Endothelial cell of umbilical vein (primary cell): ENCODE data around the gene RASA1. TPM values are rescaled to one million over a fixed set of nuclear protein-coding genes. Genes with fewer than 3 reads are reported as not detected.

Experiments used
- BruUV-seq: library from RNA; stranded (reverse); fragments of 400-500 nt; replicated peaks from 2 replicates; lab custom pipeline; 2021; lab: Mats Ljungman, UMichigan
- CTCF ChIA-PET: fragments of 300-600, 350-600 bp; sonication (Branson Sonifier 250); formaldehyde crosslinking; loops from one replicate; lab custom pipeline; 2021; ENCODE audit warnings: antibody characterized with exemption, inconsistent platforms; lab: Charles Lee
- POLR2A ChIA-PET: fragments of 300-600, 350-600 bp; sonication (Branson Sonifier 250); formaldehyde crosslinking; loops from one replicate; lab custom pipeline; 2021; ENCODE audit warnings: antibody characterized with exemption, inconsistent platforms; lab: Charles Lee
- DNase-seq: peaks from one replicate; pipeline ENCODE4 v3.0.0-alpha.2; 2011; ENCODE audit warnings: low read depth, low spot score
- FAIRE-seq: peaks from 2 replicates; lab custom pipeline; 2011; peaks lifted over from hg19 to GRCh38; lab: Jason Lieb, UNC
- H2AFZ ChIP-seq: 2 replicates; pipeline ENCODE4 v1.6.0; 2012; ENCODE audit warnings: low read depth, low read length, control low read depth, inconsistent platforms
- H3K27ac ChIP-seq: 2 replicates; pipeline ENCODE4 v1.5.1; 2011; ENCODE audit warnings: low read depth, mild to moderate bottlenecking, control low read depth, low read length, moderate library complexity; ENCODE audit not compliant: insufficient read depth
- H3K27me3 ChIP-seq, 2 experiments: 2 replicates each; pipeline versions ENCODE4 v1.6.0 to v1.6.1; 2011; ENCODE audit warnings: low read length in 2 of 2, mixed read lengths in 1 of 2; ENCODE audit not compliant: control insufficient read depth in 2 of 2, insufficient read depth in 2 of 2
- H3K36me3 ChIP-seq, 2 experiments: 2 replicates in 1 of 2; 3 replicates in 1 of 2; pipeline ENCODE4 v1.5.1; 2011; ENCODE audit warnings: low read length in 2 of 2, mild to moderate bottlenecking in 1 of 2, moderate library complexity in 1 of 2; ENCODE audit not compliant: control insufficient read depth in 2 of 2, insufficient read depth in 2 of 2; ENCODE audit errors: extremely low read depth in 1 of 2
- H3K4me1 ChIP-seq: 3 replicates; pipeline ENCODE4 v1.5.1; 2011; ENCODE audit warnings: mild to moderate bottlenecking, low read length; ENCODE audit not compliant: control insufficient read depth, insufficient read depth; ENCODE audit errors: extremely low read depth
- H3K4me2 ChIP-seq: 2 replicates; pipeline ENCODE4 v1.6.1; 2011; ENCODE audit warnings: low read length, control low read depth, mixed read lengths; ENCODE audit not compliant: insufficient read depth
- H3K4me3 ChIP-seq, 3 experiments: fragments of 200-600 bp in 1 of 3; sonication (generic), shearing (Covaris generic) in 1 of 3; replicated peaks in 1 of 3; 2 replicates each; pipeline ENCODE4 v1.5.1; 2011 to 2016; ENCODE audit warnings: control low read depth in 3 of 3, low read length in 3 of 3, mild to moderate bottlenecking in 2 of 3, inconsistent platforms in 1 of 3, low read depth in 1 of 3, moderate library complexity in 1 of 3; ENCODE audit not compliant: insufficient read depth in 1 of 3
- H3K79me2 ChIP-seq: 2 replicates; pipeline ENCODE4 v1.6.0; 2012; ENCODE audit warnings: low read length, inconsistent platforms; ENCODE audit not compliant: control insufficient read depth, insufficient read depth
- H3K9ac ChIP-seq: replicated peaks from 2 replicates; pipeline ENCODE3; 2011; ENCODE audit warnings: low read length, control low read depth; ENCODE audit not compliant: insufficient read depth; ENCODE audit errors: extremely low read depth
- H3K9me1 ChIP-seq: replicated peaks from 3 replicates; pipeline ENCODE4 v1.6.0; 2011; ENCODE audit warnings: mild to moderate bottlenecking, low read length; ENCODE audit not compliant: control insufficient read depth, insufficient read depth; ENCODE audit errors: extremely low read depth
- H3K9me3 ChIP-seq: replicated peaks from 2 replicates; pipeline ENCODE4 v1.5.1; 2012; ENCODE audit warnings: low read length, inconsistent platforms; ENCODE audit not compliant: control insufficient read depth, insufficient read depth
- H4K20me1 ChIP-seq: replicated peaks from 2 replicates; pipeline ENCODE3; 2011; ENCODE audit warnings: mild to moderate bottlenecking, low read length; ENCODE audit not compliant: control insufficient read depth, insufficient read depth; ENCODE audit errors: extremely low read depth
- CTCF ChIP-seq, 2 donors: IDR thresholded peaks; 1 replicate in 1 of 2; 2 replicates in 1 of 2; pipeline ENCODE4 v1.5.1; 2011; ENCODE audit warnings: low read length in 2 of 2, mild to moderate bottlenecking in 2 of 2, moderate library complexity in 2 of 2, control low read depth in 1 of 2, inconsistent platforms in 1 of 2, low read depth in 1 of 2; ENCODE audit not compliant: insufficient read depth in 1 of 2; ENCODE audit errors: extremely low read depth in 1 of 2
- EZH2 ChIP-seq: IDR thresholded peaks from 2 replicates; pipeline ENCODE4 v1.6.1; 2012; ENCODE audit warnings: borderline replicate concordance, low read depth, mild to moderate bottlenecking, moderate library complexity, low read length, inconsistent platforms; ENCODE audit not compliant: severe bottlenecking
- FOS ChIP-seq: IDR thresholded peaks from 2 replicates; pipeline ENCODE4 v1.6.1; 2011; ENCODE audit warnings: mild to moderate bottlenecking, low read length, moderate library complexity, borderline replicate concordance; ENCODE audit not compliant: insufficient read depth
- GATA2 ChIP-seq: IDR thresholded peaks from 2 replicates; pipeline ENCODE4 v1.7.0; 2011; ENCODE audit warnings: low read depth, mild to moderate bottlenecking, moderate library complexity, mixed read lengths, low read length; ENCODE audit not compliant: insufficient read length, insufficient read depth
- JUN ChIP-seq: IDR thresholded peaks from 2 replicates; pipeline ENCODE4 v1.6.1; 2011; ENCODE audit warnings: borderline replicate concordance, low read depth; ENCODE audit not compliant: insufficient read length, insufficient read depth
- MAX ChIP-seq: IDR thresholded peaks from 2 replicates; pipeline ENCODE4 v1.6.1; 2011; ENCODE audit not compliant: insufficient read depth, insufficient read length
- MYC ChIP-seq: IDR thresholded peaks from one replicate; pipeline ENCODE4 v1.6.1; 2011; ENCODE audit warnings: mild to moderate bottlenecking, low read depth, low read length
- POLR2A ChIP-seq: IDR thresholded peaks from 2 replicates; pipeline ENCODE4 v1.6.1; 2012; ENCODE audit warnings: low read depth, mild to moderate bottlenecking, control low read depth, low read length
- POLR2AphosphoS5 ChIP-seq: IDR thresholded peaks from 2 replicates; pipeline ENCODE4 v1.6.1; 2012; ENCODE audit warnings: low read depth, mild to moderate bottlenecking, control low read depth, low read length, moderate library complexity; ENCODE audit not compliant: insufficient read depth
- dilution Hi-C: fragments of 300-500 bp; cut with MboI; formaldehyde crosslinking; loops from one replicate; pipeline ENCODE4 v1.15.0; 2019; ENCODE audit warnings: low sequenced_read_pairs; ENCODE audit not compliant: extremely low pct_ligation_motif_present
- intact Hi-C: fragments of 100-400 bp; cut with micrococcal nuclease; formaldehyde crosslinking; loops from one replicate; pipeline ENCODE4 v1.10.0; 2022
- polyA plus RNA-seq, 4 experiments: library from polyadenylated mRNA; depleted of rRNA in 3 of 4; stranded (reverse) in 3 of 4; unstranded in 1 of 4; fragments of >200 nt; gene quantifications; 2 replicates each; pipeline versions ENCODE4 v1.2.1 to v1.2.3, GENCODE V29; 2011 to 2012; ENCODE audit warnings: missing spikeins in 1 of 4
- total RNA-seq: library from RNA; stranded (reverse); gene quantifications from 2 replicates; pipeline ENCODE4 v1.2.3, GENCODE V29; 2021

RASA1 gene
- total and polyA plus RNA-seq, 2 donors (not counting 3 experiments of a cell fraction or from before 2014, with no cell fraction given), result 23.1 to 42.0 TPM

- H3K4me1 ChIP-seq, result peaks cover 9% of the 10 kb centered on the region
- no peak for DNase-seq
- H3K27me3 ChIP-seq, result no peaks in the 10 kb centered on the region
- no peaks in the 10 kb centered on the region for H3K9me3 ChIP-seq
- H3K79me2 ChIP-seq, result no peaks in the 10 kb centered on the region
- intact Hi-C loops (no loop called here), dilution Hi-C loops (no loop called here)
- TF ChIP-seq POLR2A (no peak), GATA2 (no peak)
- no peak overlapping the region for H3K9ac ChIP-seq
- ChIA-PET POLR2A (no interaction called here), CTCF (interaction anchor here (1.2 to 1.7 kb wide), 3 partner anchors 10 to 270 kb away, joined by 3 to 8 read pairs (median 4); no protein-coding TSS in a partner anchor)
- no TSS peak for BruUV-seq
- H3K4me3 ChIP-seq, result no peak overlapping the region
- H3K9me1 ChIP-seq, result no peaks in the 10 kb centered on the region
- no peak overlapping the region for H2AFZ ChIP-seq
- no peak overlapping the region for H3K27ac ChIP-seq
- no peak for FAIRE-seq
- H3K4me2 ChIP-seq, result no peak overlapping the region
- H3K36me3 ChIP-seq, result peaks cover 0 to 10% of the 10 kb centered on the region in 2 experiments
- no peaks in the 10 kb centered on the region for H4K20me1 ChIP-seq
These were observed 72.3 kb downstream of the RASA1 start for GRCh38 chr5:87339986-87340385.

GRCh38 chr5:87340716-87341115 is 73.0 kb downstream of the RASA1 start:
- ChIA-PET CTCF (interaction anchor here (0.7 to 1.7 kb wide), 5 partner anchors 11 to 271 kb away, joined by 3 to 8 read pairs (median 3); no protein-coding TSS in a partner anchor), POLR2A (no interaction called here)
- no peak overlapping the region for H3K9ac ChIP-seq
- peak overlapping the region; percentile 47 for H3K4me2 ChIP-seq
- dilution Hi-C loops, result no loop called here
- H2AFZ ChIP-seq, result no peak overlapping the region
- intact Hi-C loops, result no loop called here
- no TSS peak for BruUV-seq
- H4K20me1 ChIP-seq, result no peaks in the 10 kb centered on the region
- no peak overlapping the region for H3K4me3 ChIP-seq
- DNase-seq, result peak; percentile 41
- peaks cover 9% of the 10 kb centered on the region for H3K4me1 ChIP-seq
- FAIRE-seq, result peak; percentile 35
- no peaks in the 10 kb centered on the region for H3K9me1 ChIP-seq
- H3K79me2 ChIP-seq, result no peaks in the 10 kb centered on the region
- no peaks in the 10 kb centered on the region for H3K9me3 ChIP-seq
- no peaks in the 10 kb centered on the region for H3K27me3 ChIP-seq
- TF ChIP-seq GATA2 (no peak), JUN (no peak), MAX (no peak), MYC (no peak), POLR2A (no peak), EZH2 (no peak), CTCF (IDR thresholded peaks at IDR 0.05; ENCODE audit: extremely low read depth in 1 of 2, insufficient read depth in 1 of 2, low read depth in 1 of 2, low read length in 2 of 2) (no peak), POLR2AphosphoS5 (no peak), FOS (no peak)
- H3K36me3 ChIP-seq, result peaks cover 0 to 10% of the 10 kb centered on the region in 2 experiments
- no peak overlapping the region for H3K27ac ChIP-seq
